HG02938 (cell line): ENCODE measurements around the gene DOCK7.
A peak's percentile ranks its signal among the peaks of the same experiment; 100 is the strongest.
"Not testable (repeated sequence)": the region's sequence is repeated elsewhere in the genome, so short reads cannot be mapped to it uniquely, and the experiment has no call there.

Experiments used
- ATAC-seq: cut with Tn5 transposase; IDR thresholded peaks from one replicate; pipeline ENCODE4 v1.9.1; 2021; ENCODE audit warnings: mild to moderate bottlenecking, moderate library complexity; ENCODE audit not compliant: unreplicated experiment

The DOCK7 gene

GRCh38 chr1:62621907-62622306 is 66.3 kb downstream of the DOCK7 start:
- peak; percentile 91 for ATAC-seq

GRCh38 chr1:62613890-62614289 is 74.3 kb downstream of the DOCK7 start:
- ATAC-seq, result no peak

GRCh38 chr1:62613325-62613727 is 74.9 kb downstream of the DOCK7 start:
- peak; percentile 98 for ATAC-seq

GRCh38 chr1:62612770-62613169 is 75.4 kb downstream of the DOCK7 start:
- ATAC-seq, result no peak

GRCh38 chr1:62610588-62610987 is 77.6 kb downstream of the DOCK7 start:
- ATAC-seq, result not testable (repeated sequence)

GRCh38 chr1:62608905-62609304 is 79.3 kb downstream of the DOCK7 start:
- no peak for ATAC-seq

GRCh38 chr1:62601457-62601856 is 86.7 kb downstream of the DOCK7 start:
- ATAC-seq, result no peak

GRCh38 chr1:62599044-62599443 is 89.1 kb downstream of the DOCK7 start:
- ATAC-seq, result no peak

GRCh38 chr1:62597281-62597680 is 90.9 kb downstream of the DOCK7 start, which contains the start of gene ANGPTL3:
ANGPTL3 (plus strand) TSS chr1:62597520; CDS start chr1:62597567, 47 bp downstream.
- ATAC-seq, result no peak

- no peak for ATAC-seq
These were observed 92.5 kb downstream of the DOCK7 start for GRCh38 chr1:62595647-62596046.

GRCh38 chr1:62593825-62594394 is 94.3 kb downstream of the DOCK7 start:
- no peak for ATAC-seq

GRCh38 chr1:62590970-62591368 is 97.2 kb downstream of the DOCK7 start:
- no peak for ATAC-seq

- ATAC-seq, result no peak
These were observed 97.8 kb downstream of the DOCK7 start for GRCh38 chr1:62590255-62590969.

- no peak for ATAC-seq
These were observed 98.9 kb downstream of the DOCK7 start for GRCh38 chr1:62589321-62589720.

GRCh38 chr1:62588000-62588399 is 100.2 kb downstream of the DOCK7 start:
- no peak for ATAC-seq

- ATAC-seq, result no peak
These were observed 102.6 kb downstream of the DOCK7 start for GRCh38 chr1:62585469-62586155.

- no peak for ATAC-seq
These were observed 114.5 kb downstream of the DOCK7 start for GRCh38 chr1:62573675-62574074.

GRCh38 chr1:62572476-62572875 is 115.7 kb downstream of the DOCK7 start:
- ATAC-seq, result no peak

GRCh38 chr1:62571517-62571916 is 116.7 kb downstream of the DOCK7 start:
- not testable (repeated sequence) for ATAC-seq

GRCh38 chr1:62567926-62568325 is 120.3 kb downstream of the DOCK7 start:
- ATAC-seq, result not testable (repeated sequence)

- ATAC-seq, result not testable (repeated sequence)
These were observed 121.0 kb downstream of the DOCK7 start for GRCh38 chr1:62567182-62567581.

- ATAC-seq, result no peak
These were observed 126.9 kb downstream of the DOCK7 start for GRCh38 chr1:62561306-62561705.
